IPS-15b (cell line): ENCODE results near the gene AK8.

ENCODE experiments used
- H3K27me3 ChIP-seq: one replicate; pipeline ENCODE4 v1.6.1; 2013; ENCODE audit warnings: low read length; ENCODE audit not compliant: control insufficient read depth, insufficient read depth
- H3K36me3 ChIP-seq: one replicate; pipeline ENCODE4 v1.6.1; 2013; ENCODE audit warnings: low read length; ENCODE audit not compliant: control insufficient read depth, insufficient read depth
- H3K4me1 ChIP-seq: one replicate; pipeline ENCODE4 v1.6.1; 2013; ENCODE audit warnings: mild to moderate bottlenecking, low read length; ENCODE audit not compliant: control insufficient read depth, insufficient read depth
- H3K4me3 ChIP-seq: one replicate; pipeline ENCODE4 v1.5.1; 2013; ENCODE audit warnings: low read depth, low read length
- H3K9ac ChIP-seq: one replicate; pipeline ENCODE4 v1.6.1; 2013; ENCODE audit warnings: low read depth, mild to moderate bottlenecking, low read length
- H3K9me3 ChIP-seq: one replicate; pipeline ENCODE4 v1.6.1; 2013; ENCODE audit warnings: mild to moderate bottlenecking, low read length; ENCODE audit not compliant: control insufficient read depth, insufficient read depth

AK8 gene

GRCh38 chr9:132739710-132740310 lies 138.3 kb downstream of the AK8 start:
- Histone ChIP-seq H3K36me3 (no peaks in the 10 kb centered on the region), H3K27me3 (peaks cover 34% of the 10 kb centered on the region), H3K9me3 (no peaks in the 10 kb centered on the region), H3K4me3 (no peak overlapping the region), H3K9ac (no peak overlapping the region), H3K4me1 (peaks cover 10% of the 10 kb centered on the region)

DNA sequence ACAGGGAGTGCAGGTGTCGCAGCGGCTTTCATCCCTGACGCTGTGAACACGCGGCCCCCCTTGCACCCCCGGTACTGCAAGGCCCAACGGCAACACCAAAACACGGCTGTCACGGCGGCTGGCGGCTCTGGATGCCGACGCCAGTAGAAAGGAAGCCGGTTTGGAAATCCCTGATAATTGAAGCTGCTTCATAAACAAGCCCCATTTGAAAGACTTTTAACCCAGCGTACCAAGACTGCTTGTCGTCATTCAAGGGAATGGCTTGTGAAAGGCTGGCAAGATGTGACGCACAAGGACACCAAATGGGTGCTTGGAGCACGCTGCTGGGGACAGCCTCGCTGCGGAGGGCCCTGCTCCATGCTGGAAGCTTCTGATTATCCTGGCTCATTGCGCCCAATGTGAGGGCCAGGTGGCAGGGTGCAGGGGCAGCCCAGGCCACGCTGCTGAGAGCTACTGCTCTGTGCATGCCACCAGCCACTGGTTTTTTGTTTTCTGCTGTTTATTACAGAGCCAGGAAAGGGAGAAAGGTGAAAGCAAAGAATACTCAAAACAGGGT lies 144.7 kb downstream of the AK8 start:
- Histone ChIP-seq H3K9ac (no peak overlapping the region), H3K36me3 (no peaks in the 10 kb centered on the region), H3K27me3 (no peaks in the 10 kb centered on the region), H3K9me3 (no peaks in the 10 kb centered on the region), H3K4me1 (no peaks in the 10 kb centered on the region), H3K4me3 (no peak overlapping the region)

DNA sequence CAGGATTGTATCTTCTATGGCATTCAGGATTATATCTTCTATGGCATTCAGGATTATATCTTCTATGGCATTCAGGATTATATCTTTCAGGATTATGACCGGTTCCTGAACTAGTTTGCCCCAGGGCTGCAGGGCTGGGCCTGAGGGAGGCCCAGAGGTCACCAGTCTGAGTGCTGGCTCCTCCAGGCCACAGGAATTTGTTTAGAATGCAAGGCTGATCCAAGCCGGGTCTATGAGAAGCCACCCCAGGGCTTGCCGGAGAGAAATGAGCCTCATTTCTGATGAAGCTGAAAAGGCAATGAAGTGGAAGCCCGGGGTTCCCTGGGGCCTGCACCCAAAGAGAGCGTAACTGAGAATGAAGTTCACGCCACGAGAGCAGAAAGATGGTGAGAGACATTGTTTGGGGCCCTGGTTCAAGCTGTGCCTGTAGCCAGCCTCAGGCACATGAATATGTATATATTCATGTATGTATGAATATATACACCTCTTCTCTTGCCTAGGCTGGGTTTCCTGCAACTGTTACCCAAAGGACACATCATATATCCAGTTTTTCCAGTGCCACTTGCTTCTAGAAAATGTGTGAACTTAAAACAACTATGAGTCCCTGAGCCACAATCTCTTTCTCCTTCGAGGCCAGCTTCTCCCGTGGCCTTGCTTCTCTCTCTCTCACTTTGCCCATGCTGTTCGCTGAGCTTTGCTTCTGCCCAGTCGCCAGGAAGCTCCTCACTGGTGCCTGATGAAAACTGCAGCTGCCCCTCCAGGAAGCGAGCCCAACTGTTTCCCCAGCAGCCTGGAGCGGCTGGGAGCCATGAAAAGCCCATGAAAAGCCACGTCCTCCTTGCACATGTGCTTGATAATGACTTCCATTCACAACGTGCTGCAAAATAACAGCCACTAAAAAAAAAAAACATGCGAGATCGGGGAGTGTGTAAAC lies 145.5 kb downstream of the AK8 start:
- no peak overlapping the region for H3K9ac ChIP-seq

DNA sequence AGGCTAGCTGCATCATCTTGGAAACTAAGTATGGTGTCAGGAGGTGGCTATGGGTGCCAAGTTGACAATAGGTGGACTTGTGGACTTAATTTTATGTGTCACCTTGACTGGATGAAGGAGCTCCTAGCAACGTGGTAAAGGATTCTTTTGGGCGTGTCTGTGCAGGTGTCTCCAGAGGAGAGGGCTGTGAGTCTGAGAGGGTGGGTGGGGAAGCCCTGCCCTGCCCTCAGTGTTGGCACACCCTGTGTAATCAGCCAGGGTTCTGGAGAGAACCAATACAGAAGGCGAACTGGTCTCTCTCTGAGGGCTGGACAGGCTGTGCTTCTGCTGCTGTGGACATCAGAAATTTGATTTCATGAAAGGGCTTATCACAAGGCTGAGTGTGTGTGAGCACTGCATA lies 146.9 kb downstream of the AK8 start:
- no peaks in the 10 kb centered on the region for H3K27me3 ChIP-seq
- H3K4me1 ChIP-seq = no peaks in the 10 kb centered on the region
- H3K9ac ChIP-seq = no peak overlapping the region
- H3K4me3 ChIP-seq = no peak overlapping the region
- H3K36me3 ChIP-seq = no peaks in the 10 kb centered on the region
- no peaks in the 10 kb centered on the region for H3K9me3 ChIP-seq

More for the DNA sequence above, 145.5 kb downstream of the AK8 start:
- Histone ChIP-seq H3K9me3 (no peaks in the 10 kb centered on the region), H3K4me3 (no peak overlapping the region), H3K27me3 (no peaks in the 10 kb centered on the region), H3K4me1 (no peaks in the 10 kb centered on the region), H3K36me3 (no peaks in the 10 kb centered on the region)

GRCh38 chr9:132730054-132731033 lies 147.7 kb downstream of the AK8 start:
- no peaks in the 10 kb centered on the region for H3K36me3 ChIP-seq
- no peak overlapping the region for H3K4me3 ChIP-seq
- H3K9me3 ChIP-seq = no peaks in the 10 kb centered on the region
- H3K9ac ChIP-seq = no peak overlapping the region
- no peaks in the 10 kb centered on the region for H3K27me3 ChIP-seq
- H3K4me1 ChIP-seq = no peaks in the 10 kb centered on the region

DNA sequence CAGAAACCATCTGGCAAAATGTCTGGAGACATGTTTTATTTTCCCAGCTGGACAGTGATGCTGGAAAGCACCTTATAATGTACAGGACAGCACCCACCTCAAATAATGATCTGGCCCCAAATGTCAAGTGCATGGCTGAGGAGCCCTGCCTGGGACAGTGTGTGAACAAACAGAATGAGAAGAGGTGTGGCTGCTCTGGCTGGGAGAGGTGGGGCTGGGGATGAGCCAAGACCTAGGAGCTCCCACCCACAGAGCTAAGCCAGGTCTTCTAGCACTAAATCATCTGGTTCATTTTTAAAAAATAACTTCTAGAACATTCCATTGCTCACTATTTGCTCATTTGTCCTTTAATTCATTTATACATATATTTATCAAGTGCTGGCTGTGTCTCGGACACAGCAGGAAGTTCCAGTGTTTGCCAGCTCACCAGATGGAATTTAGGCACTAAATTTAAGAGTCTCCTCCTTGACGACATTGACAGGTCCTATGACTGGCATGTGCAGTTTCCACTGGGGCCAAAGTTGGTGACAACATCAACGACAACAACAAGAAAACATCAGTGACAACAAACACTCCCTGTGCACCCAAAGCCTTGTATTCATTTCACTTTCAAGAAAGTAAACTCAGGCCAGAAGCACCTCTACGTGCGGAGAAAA lies 148.7 kb downstream of the AK8 start:
- H3K27me3 ChIP-seq = no peaks in the 10 kb centered on the region
- H3K4me3 ChIP-seq = no peak overlapping the region
- no peaks in the 10 kb centered on the region for H3K4me1 ChIP-seq
- H3K36me3 ChIP-seq = no peaks in the 10 kb centered on the region
- no peaks in the 10 kb centered on the region for H3K9me3 ChIP-seq
- H3K9ac ChIP-seq = no peak overlapping the region

GRCh38 chr9:132728497-132728896 lies 149.6 kb downstream of the AK8 start:
- Histone ChIP-seq H3K27me3 (no peaks in the 10 kb centered on the region), H3K36me3 (no peaks in the 10 kb centered on the region), H3K4me1 (no peaks in the 10 kb centered on the region), H3K4me3 (no peak overlapping the region), H3K9me3 (no peaks in the 10 kb centered on the region), H3K9ac (no peak overlapping the region)

- no peak overlapping the region for H3K4me3 ChIP-seq
- no peaks in the 10 kb centered on the region for H3K27me3 ChIP-seq
- H3K9ac ChIP-seq = no peak overlapping the region
- no peaks in the 10 kb centered on the region for H3K36me3 ChIP-seq
- H3K9me3 ChIP-seq = no peaks in the 10 kb centered on the region
- H3K4me1 ChIP-seq = no peaks in the 10 kb centered on the region
These were observed 150.0 kb downstream of the AK8 start for GRCh38 chr9:132728071-132728470.

- Histone ChIP-seq H3K4me3 (no peak overlapping the region), H3K9ac (no peak overlapping the region), H3K9me3 (no peaks in the 10 kb centered on the region), H3K36me3 (no peaks in the 10 kb centered on the region), H3K27me3 (no peaks in the 10 kb centered on the region), H3K4me1 (no peaks in the 10 kb centered on the region)
These were observed 151.4 kb downstream of the AK8 start for GRCh38 chr9:132726576-132727130.

DNA sequence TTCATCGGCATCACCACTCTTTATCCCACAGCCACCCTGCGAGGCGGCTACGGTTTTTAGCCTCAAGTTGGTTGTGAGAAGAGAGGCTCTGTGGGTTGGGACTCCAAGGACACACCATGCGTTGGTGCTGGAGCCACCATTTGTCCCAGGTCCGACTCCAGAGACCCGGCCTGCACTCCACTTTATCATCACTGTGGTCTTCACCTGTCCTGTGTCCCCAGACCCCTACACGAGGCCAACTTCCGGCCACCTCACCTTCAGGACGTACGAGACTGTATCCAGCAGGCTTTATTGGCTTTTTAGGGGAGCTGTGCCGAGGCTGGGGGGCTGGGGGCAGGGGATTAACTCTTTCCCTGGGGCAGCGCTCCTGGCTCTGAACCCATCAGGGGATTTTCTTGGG lies 152.8 kb downstream of the AK8 start:
- Histone ChIP-seq H3K9ac (no peak overlapping the region), H3K4me1 (no peaks in the 10 kb centered on the region), H3K4me3 (no peak overlapping the region), H3K27me3 (no peaks in the 10 kb centered on the region), H3K9me3 (no peaks in the 10 kb centered on the region), H3K36me3 (no peaks in the 10 kb centered on the region)
